GM18526 (cell line): ENCODE results near the gene MAPRE3.

Source experiments
- POLR2A ChIP-seq: IDR thresholded peaks from 3 replicates; pipeline ENCODE4 v1.6.1; 2011; ENCODE audit not compliant: insufficient read length; ENCODE audit errors: extremely low read depth

Gene MAPRE3

GRCh38 chr2:27013738-27014137, 43.3 kb downstream of the MAPRE3 start:
- TF ChIP-seq POLR2A: no peak

GRCh38 chr2:27014771-27015433, 44.5 kb downstream of the MAPRE3 start:
- no peak for TF ChIP-seq POLR2A

DNA sequence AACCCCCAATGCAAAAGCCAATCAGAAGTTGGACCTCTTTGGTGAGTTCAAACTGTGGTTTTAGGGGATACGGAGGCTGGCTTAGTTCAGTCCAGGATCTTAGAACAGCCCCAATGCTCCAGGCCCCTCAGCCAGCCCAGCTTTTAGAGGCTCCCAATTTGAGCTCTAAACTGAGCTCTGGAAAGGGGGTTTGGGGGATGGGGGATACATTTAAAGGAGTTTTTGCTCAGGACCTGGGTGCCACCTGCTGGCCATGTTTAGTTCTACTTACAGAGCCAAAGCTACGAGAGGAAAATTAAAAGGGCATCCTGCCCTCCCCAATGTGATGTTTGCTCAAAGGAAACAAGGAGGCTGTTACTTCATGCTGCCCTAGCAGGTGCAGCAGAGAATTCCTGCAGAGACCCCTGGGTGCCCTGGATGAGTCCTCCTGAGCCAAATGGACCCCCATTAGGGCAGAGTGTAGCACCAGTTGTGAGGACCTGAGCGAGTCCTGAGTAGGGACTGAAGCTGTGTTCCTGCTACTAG, 46.4 kb downstream of the MAPRE3 start:
- no peak for TF ChIP-seq POLR2A

DNA sequence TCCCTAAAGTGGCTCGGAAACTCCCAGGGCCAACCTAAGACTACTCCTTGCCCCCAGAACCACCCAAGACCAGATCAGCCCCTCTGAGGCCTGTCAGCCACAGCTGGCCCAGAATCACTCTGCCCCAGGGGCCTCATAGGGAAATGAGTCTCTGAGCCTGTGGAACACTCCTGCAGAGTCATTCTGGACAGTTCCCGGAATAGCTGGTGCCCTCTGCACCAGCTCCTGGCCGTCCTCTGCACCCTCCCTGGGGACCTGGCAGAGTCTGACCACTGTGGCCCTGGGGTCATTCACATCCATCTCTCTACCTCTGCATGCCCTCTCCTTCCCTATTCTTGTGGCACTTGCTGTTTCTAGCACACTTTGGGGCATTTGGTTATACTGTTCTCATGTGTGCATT, 47.7 kb downstream of the MAPRE3 start:
- TF ChIP-seq POLR2A: no peak

- TF ChIP-seq POLR2A: no peak
These were observed 49.0 kb downstream of the MAPRE3 start for GRCh38 chr2:27019459-27019858.

DNA sequence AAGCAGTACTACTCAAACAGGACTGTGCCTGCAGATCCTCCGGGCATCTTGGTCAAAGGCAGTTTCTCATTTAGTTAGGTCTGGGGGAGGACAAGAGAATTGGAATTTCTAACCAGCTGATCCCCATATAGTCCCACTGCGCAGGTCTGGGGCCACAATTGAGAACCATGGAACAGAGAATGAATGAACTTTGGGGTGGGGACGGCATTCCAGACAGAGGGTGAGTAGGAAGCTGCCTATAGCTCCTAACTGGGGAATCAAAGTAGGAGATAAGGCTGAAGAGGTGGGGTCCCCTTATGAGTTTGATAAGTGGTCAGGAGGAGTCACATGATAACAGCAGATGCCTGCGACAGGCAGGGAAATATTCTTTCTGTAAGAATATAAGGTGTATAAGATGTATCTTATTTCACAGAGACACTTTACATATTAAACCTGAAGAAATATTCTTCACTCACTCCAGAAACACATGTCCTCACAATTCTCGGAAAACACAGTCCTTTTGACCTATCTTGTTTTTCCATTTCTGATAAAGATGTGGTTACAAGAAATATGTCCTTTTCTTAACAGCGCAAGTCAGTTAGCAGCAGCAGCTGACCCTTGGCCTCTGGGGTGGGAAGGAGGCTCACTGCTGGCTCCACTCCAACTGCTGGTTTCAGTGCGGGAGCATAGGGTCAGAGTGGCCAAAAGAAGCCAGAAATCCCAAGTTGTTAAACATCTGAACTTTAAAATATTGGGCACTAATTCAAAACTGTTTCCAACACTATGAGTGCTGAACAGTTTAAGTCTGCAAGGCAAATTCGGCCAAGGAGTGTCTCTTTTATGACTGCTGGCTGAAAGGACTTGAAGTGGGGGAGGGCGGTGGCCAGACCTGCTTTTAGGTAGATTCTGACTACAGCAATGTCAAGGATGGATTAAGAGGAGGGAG, 49.8 kb downstream of the MAPRE3 start:
- no peak for TF ChIP-seq POLR2A

GRCh38 chr2:27021253-27022049, 51.0 kb downstream of the MAPRE3 start:
- no peak for TF ChIP-seq POLR2A

DNA sequence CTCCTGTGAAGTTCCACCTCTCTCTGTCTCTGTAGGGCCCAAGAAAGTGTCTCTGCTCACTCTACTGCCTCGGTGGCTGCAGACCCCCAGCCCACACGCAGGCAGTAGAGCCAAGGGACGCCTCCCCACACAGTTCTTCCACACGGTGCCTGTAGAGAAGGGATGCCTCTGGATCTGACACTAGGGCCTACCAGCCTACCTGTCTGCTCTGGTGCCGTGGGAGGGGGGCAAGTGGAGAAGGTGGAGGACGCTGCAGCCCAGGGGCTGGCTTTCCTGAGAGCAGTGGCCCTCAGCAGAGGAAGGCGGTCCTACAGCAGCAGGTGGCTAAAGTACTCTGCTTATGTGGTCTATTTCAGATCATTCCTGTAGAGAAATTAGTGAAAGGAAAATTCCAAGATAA, 53.3 kb downstream of the MAPRE3 start:
- no peak for TF ChIP-seq POLR2A

- TF ChIP-seq POLR2A: no peak
These were observed 53.8 kb downstream of the MAPRE3 start for GRCh38 chr2:27024188-27024587.

- no peak for TF ChIP-seq POLR2A
These were observed 54.4 kb downstream of the MAPRE3 start for GRCh38 chr2:27024812-27025211.

- TF ChIP-seq POLR2A: no peak
These were observed 54.9 kb downstream of the MAPRE3 start for GRCh38 chr2:27025281-27025800.

GRCh38 chr2:27025861-27026851, 55.7 kb downstream of the MAPRE3 start:
- no peak for TF ChIP-seq POLR2A

- TF ChIP-seq POLR2A: no peak
These were observed 56.8 kb downstream of the MAPRE3 start for GRCh38 chr2:27027211-27027651.

- TF ChIP-seq POLR2A: no peak
These were observed 58.6 kb downstream of the MAPRE3 start for GRCh38 chr2:27029051-27029450.
